Stimulated activated naive CD4-positive, alpha-beta T cell treated with Interleukin-2 at 50 U/mL for 16 hours (primary cell): ENCODE measurements around the gene RGL1.
"Not testable (repeated sequence)": the region's sequence is repeated elsewhere in the genome, so short reads cannot be mapped to it uniquely, and the experiment has no call there.

Source experiments
- DNase-seq: peaks from one replicate; lab custom pipeline; 2025; lab: John Stamatoyannopoulos, UW

Gene RGL1

DNA sequence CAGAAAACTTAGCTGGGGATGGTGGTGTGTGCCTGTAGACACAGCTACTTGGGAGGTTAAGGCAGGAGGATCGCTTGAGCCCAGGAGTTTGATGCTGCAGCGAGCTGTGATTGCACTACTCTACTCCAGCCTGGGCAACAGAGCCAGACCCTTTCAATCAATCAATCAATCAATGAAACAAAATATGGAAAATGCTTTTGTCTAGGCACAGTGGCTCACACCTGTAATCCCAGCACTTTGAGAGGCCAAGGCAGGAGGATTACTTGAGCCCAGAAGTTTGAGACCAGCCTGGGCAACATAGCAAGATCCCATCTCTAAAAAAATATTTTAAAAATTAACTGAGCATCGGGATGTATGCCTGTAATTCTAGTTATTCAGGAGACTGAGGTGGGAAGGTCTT is 19.0 kb upstream of the RGL1 start:
- not testable (repeated sequence) for DNase-seq

- DNase-seq: no peak
Observed at GRCh38 chr1:183787704-183788103, 17.2 kb upstream of the RGL1 start.

- no peak for DNase-seq
Observed at GRCh38 chr1:183791319-183791718, 13.6 kb upstream of the RGL1 start.

DNA sequence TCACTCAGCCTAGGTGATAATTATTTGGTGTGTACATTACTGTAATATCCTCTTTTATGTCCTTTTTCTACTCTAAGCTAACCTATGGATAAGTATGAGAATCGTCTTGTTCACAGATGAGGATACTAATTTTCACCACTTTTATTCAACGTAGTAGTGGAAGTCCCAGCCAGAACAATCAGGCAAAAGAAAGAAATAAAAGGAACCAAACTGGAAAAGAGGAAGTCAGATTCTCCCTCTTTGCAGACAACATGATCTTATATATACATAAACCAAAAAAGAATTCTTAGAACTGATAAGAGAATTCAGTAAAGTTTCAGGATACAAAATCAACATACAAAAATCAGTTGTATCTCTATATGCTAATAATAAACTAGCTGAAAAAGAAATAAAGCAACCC is 12.6 kb upstream of the RGL1 start:
- no peak for DNase-seq

DNA sequence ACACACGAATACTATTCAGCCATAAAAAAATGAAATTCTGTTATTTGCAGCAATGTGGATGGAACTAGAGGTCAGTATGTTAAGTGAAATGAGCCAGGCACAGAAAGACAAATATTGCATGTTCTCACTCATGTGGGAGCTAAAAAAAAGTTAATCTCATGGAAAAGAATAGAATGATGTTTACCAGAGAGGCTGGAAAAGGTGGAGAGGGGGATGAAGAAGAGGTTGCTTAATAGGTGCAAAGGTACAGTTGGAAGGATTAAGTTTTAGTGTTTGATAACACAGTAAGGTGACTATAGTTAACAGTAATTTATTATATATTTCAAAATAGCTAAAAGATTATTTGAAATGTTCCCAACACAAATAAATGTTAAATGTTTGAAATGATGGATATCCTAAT is 10.8 kb upstream of the RGL1 start:
- DNase-seq: no peak

GRCh38 chr1:183800449-183800848 is 4.5 kb upstream of the RGL1 start:
- no peak for DNase-seq

- no peak for DNase-seq
Observed at GRCh38 chr1:183801649-183802048, 3.3 kb upstream of the RGL1 start.

DNA sequence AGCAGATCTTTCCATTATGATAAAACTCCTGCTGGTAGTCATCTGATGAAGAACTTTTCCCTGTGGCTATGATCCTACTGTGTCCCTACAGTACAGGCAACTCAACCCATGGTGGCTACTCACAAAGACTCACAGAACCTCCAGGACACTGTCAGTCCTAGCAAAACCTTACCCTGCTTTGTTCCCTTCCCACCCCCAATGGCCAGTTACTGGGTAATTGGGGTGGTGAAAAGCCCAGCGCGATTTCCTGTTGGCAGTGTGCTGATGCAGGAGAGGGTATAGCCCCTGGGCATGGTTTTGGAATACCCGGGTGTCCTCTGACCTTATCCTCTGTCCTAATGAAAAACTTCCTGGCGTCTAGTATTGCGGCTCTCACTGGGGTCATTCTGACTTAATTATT is 533 bp upstream of the RGL1 start:
- DNase-seq: no peak

- no peak for DNase-seq
Observed at GRCh38 chr1:183806125-183806524, 1.2 kb downstream of the RGL1 start.

- DNase-seq: no peak
Observed at GRCh38 chr1:183806675-183807074, 1.8 kb downstream of the RGL1 start.

- no peak for DNase-seq
Observed at GRCh38 chr1:183807549-183808168, 2.7 kb downstream of the RGL1 start.

GRCh38 chr1:183808296-183809027 is 3.5 kb downstream of the RGL1 start:
- no peak for DNase-seq

DNA sequence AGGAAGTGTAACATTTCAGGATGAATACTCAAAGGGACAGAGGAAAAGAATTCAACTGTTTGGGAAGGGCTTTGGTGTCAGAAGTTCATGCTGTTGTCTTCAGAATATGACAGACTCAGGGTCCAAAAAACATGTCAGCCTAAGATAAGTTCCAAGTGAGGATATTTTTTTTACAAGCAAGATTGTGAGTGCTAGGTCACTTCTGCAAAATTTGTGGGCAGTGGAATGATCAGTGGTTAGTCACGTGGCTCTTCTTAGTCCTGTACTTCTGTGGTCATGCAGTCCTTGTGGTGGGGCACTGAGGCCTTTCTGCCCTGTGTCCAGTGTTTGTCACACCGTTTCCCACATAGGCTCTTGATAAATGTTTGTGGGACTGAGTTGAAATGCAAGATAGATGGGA is 5.2 kb downstream of the RGL1 start:
- no peak for DNase-seq

DNA sequence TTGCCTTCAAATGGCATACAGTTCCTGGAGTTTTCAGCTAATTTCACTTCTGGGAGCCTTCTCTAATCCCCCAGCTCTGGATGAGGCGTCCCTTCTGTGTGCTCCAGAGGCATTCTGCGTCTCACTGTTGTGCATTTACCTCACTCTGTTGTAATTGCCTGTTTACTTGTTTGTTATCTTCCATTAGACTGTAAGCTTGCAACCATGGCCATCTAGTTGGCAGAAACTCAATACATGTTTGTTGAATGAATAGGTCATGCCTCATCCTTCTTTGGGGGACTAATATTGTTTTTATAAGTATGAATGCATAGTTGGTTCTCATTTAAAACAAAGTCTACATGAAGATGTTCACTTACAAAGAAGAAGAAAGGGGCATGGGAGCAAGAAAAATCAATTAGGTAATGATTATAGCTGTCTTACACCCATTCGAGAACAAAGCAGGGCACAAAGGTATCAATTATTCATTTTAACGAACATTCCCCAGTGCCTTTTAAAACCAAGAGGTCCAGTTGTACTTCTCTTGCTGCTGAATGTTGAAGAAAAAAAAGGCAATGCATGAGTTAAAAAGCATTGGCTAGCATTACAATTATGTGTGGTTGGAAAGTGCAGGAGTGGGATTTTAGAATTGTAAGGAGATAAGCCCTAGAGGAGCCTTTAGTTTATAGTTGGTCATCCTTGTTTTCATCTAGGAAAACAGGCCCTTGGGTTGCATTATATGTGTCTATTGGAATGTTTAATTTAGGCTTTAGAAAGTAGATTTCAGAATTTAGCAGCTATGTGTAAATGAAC is 6.0 kb downstream of the RGL1 start:
- no peak for DNase-seq

DNA sequence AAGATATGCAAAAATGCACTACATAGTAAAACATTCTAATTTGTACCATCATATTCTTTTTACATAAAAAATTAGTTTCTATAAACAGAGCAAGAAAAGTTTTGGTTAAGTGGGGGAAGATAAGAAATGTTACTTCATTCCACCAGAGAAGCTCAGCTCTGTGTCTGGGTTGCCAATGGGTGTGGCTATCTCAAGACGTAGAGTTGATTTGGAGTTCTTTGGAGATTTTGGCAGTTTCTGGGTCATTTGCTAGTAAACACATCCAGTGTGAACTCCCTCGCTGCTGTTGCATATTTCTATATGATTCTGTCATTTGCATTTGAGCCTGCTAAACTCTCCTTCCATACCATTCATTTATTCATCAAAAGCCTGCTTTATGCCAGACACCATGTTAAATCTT is 7.2 kb downstream of the RGL1 start:
- DNase-seq: no peak

DNA sequence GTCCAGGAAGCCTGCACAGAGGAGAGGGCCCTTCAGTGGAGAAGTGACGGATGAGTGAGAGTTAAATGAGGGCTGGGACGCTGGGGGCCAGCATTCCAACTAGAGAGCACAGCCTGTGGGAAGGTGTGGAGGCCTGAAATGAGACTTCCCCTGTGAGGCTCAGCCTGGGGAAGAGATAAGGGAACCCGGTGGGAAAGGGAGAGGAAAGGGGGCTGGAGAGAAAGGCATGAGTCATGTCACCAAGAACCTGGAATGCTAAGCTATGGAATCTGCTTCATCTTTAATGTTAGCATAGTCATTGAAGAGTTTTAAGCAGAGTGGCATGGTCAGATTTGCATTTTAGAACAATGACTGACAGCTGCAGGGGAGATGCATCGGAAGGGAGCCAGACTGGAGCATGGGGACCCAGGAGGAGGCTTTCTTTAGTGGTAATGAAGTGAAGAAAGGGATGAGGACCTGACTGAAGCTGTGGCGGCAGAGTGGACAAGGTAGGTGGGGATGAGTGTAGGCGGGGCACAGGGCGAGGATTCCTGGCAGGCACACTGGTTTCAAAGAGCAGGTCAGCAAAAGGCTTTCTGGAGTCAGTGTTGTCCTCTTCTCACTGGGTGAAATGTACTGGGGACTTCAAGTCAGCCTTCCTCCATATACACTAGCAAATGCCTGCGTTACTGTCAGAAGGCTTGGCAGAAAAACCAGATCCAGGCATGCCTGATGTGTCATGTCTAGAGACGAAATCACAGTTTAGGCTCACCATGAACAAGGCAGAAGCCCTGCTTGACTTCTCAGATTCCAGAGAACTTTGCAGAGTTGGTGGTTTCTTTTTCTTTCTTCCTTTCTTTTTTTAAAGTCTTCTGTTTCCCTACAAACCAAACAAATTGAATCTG is 8.0 kb downstream of the RGL1 start:
- DNase-seq: no peak

GRCh38 chr1:183814121-183814681 is 9.3 kb downstream of the RGL1 start:
- DNase-seq: no peak

GRCh38 chr1:183816110-183816509 is 11.2 kb downstream of the RGL1 start:
- no peak for DNase-seq

- no peak for DNase-seq
Observed at GRCh38 chr1:183817576-183818288, 12.8 kb downstream of the RGL1 start.

- DNase-seq: no peak
Observed at GRCh38 chr1:183819059-183819458, 14.1 kb downstream of the RGL1 start.

- no peak for DNase-seq
Observed at GRCh38 chr1:183821309-183821888, 16.5 kb downstream of the RGL1 start.
